Measurements from ENCODE around the gene IGF1R. TPM values are rescaled to one million over a fixed set of nuclear protein-coding genes. Genes with fewer than 3 reads are reported as not detected.

The IGF1R gene
- total RNA-seq, 4 donors from 2014 or later, result 87.8 to 173 (median 107) TPM

- H3K9me3 ChIP-seq, result no peaks in the 10 kb centered on the region
- no peaks in the 10 kb centered on the region for H3K36me3 ChIP-seq
- DNase-seq (ENCODE audit: low spot score in 2 of 2), result no peak
- TF ChIP-seq POLR2AphosphoS5 (IDR thresholded peaks at IDR 0.05), result no peak
- no peak for TF ChIP-seq CTCF (IDR thresholded peaks at IDR 0.05)
- TF ChIP-seq POLR2A (IDR thresholded peaks at IDR 0.05), result no peak
- no peak for TF ChIP-seq EP300 (IDR thresholded peaks at IDR 0.05)
- H3K27me3 ChIP-seq, result no peaks in the 10 kb centered on the region
- H3K4me3 ChIP-seq, result no peak overlapping the region
- H3K4me1 ChIP-seq, result peaks cover 39% of the 10 kb centered on the region
- H3K27ac ChIP-seq, result no peak overlapping the region
- WGBS, result 88% methylated on average over 7 of the region's 7 CpGs
Measured at GRCh38 chr15:98681061-98681460, 32.7 kb downstream of the IGF1R start.

- Histone ChIP-seq H3K36me3 (no peaks in the 10 kb centered on the region), H3K27ac (peak overlapping the region; percentile 18), H3K4me1 (peaks cover 44% of the 10 kb centered on the region), H3K9me3 (no peaks in the 10 kb centered on the region), H3K27me3 (no peaks in the 10 kb centered on the region), H3K4me3 (no peak overlapping the region)
- DNase-seq (ENCODE audit: low spot score in 2 of 2), result no peak
- TF ChIP-seq POLR2A (IDR thresholded peaks at IDR 0.05) (no peak), CTCF (IDR thresholded peaks at IDR 0.05) (no peak), POLR2AphosphoS5 (IDR thresholded peaks at IDR 0.05) (no peak), EP300 (IDR thresholded peaks at IDR 0.05) (no peak)
- WGBS, result 35% methylated on average over 9 of the region's 9 CpGs
Measured at GRCh38 chr15:98682992-98683701, 34.8 kb downstream of the IGF1R start.

GRCh38 chr15:98683831-98684230, 35.5 kb downstream of the IGF1R start:
- H3K27ac ChIP-seq, result peak overlapping the region; percentile 18
- H3K27me3 ChIP-seq, result no peaks in the 10 kb centered on the region
- DNase-seq (ENCODE audit: low spot score in 2 of 2), result no peak
- H3K36me3 ChIP-seq, result no peaks in the 10 kb centered on the region
- peaks cover 40% of the 10 kb centered on the region for H3K4me1 ChIP-seq
- H3K4me3 ChIP-seq, result no peak overlapping the region
- TF ChIP-seq CTCF (IDR thresholded peaks at IDR 0.05), result no peak
- 37% methylated on average over 5 of the region's 5 CpGs for WGBS
- H3K9me3 ChIP-seq, result no peaks in the 10 kb centered on the region

- H3K4me3 ChIP-seq, result no peak overlapping the region
- H3K36me3 ChIP-seq, result no peaks in the 10 kb centered on the region
- 22% methylated on average over 4 of the region's 4 CpGs for WGBS
- TF ChIP-seq POLR2AphosphoS5 (IDR thresholded peaks at IDR 0.05), result no peak
- no peak for TF ChIP-seq POLR2A (IDR thresholded peaks at IDR 0.05)
- no peak for TF ChIP-seq CTCF (IDR thresholded peaks at IDR 0.05)
- no peak for TF ChIP-seq EP300 (IDR thresholded peaks at IDR 0.05)
- peaks cover 40% of the 10 kb centered on the region for H3K4me1 ChIP-seq
- H3K9me3 ChIP-seq, result no peaks in the 10 kb centered on the region
- H3K27me3 ChIP-seq, result no peaks in the 10 kb centered on the region
- no peak for DNase-seq (ENCODE audit: low spot score in 2 of 2)
- no peak overlapping the region for H3K27ac ChIP-seq
Measured at GRCh38 chr15:98684436-98684835, 36.1 kb downstream of the IGF1R start.

GRCh38 chr15:98684995-98685525, 36.7 kb downstream of the IGF1R start:
- H3K27ac ChIP-seq, result no peak overlapping the region
- peaks cover 40% of the 10 kb centered on the region for H3K4me1 ChIP-seq
- TF ChIP-seq CTCF (IDR thresholded peaks at IDR 0.05), result no peak
- TF ChIP-seq POLR2AphosphoS5 (IDR thresholded peaks at IDR 0.05), result no peak
- no peak for TF ChIP-seq EP300 (IDR thresholded peaks at IDR 0.05)
- no peak for TF ChIP-seq POLR2A (IDR thresholded peaks at IDR 0.05)
- no peaks in the 10 kb centered on the region for H3K36me3 ChIP-seq
- no peak for DNase-seq (ENCODE audit: low spot score in 2 of 2)
- no peaks in the 10 kb centered on the region for H3K27me3 ChIP-seq
- H3K4me3 ChIP-seq, result no peak overlapping the region
- H3K9me3 ChIP-seq, result no peaks in the 10 kb centered on the region
- 91% methylated on average over 4 of the region's 5 CpGs for WGBS

Data from suprapubic skin (tissue), 4 donors.